Activated T-helper 9 cell treated with anti-CD3 and anti-CD28 coated beads, Interleukin-2, amount 50 U/mL, for 16 hours (primary cell): Measurements from ENCODE around the gene BNIP5.

ENCODE experiments used
- DNase-seq: peaks from one replicate; pipeline ENCODE4 v3.0.0-alpha.2; 2020; ENCODE audit warnings: low read depth

BNIP5 gene

GRCh38 chr6:36323062-36323461, 13.6 kb downstream of the BNIP5 start:
- DNase-seq: no peak

DNA sequence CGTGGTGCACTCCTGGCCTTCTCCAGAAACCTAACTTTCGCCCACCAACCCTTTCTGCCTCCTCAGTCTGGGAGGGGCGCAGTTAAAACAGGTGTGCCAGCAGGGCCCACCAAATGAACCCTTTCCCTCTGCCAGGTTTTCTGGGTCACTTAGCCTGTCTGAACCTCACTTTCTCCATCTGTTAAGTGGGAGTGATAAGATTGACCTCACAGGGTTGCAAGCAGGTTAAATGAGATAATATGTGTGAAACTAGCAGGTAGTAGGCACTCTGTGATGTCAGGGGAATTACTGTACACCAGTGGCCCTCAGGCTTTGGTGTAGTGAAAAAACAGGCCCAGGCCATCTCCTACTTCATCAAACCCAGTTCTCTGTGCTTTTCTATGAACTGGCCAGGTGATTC, 14.1 kb downstream of the BNIP5 start:
- DNase-seq: no peak

- DNase-seq: no peak
Observed at GRCh38 chr6:36320475-36320874, 16.2 kb downstream of the BNIP5 start.

DNA sequence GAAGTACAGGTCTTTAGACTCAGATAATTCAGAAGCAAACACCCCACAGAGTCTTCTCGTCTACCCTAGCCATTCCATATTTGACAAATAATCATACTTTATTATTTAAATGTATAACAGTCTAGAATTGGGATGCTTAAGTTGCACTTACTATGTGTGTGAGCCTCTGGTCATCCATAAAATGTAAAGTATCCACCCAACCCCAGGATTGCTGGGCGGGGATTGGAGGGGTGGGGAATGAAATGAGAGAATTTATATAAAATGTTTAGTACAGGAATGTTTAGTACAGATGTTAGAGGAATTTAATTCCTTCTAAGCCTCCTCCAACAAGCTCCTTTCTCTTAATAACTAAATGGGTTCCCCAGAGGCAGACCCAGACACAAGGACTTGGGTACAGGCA, 16.9 kb downstream of the BNIP5 start:
- no peak for DNase-seq

DNA sequence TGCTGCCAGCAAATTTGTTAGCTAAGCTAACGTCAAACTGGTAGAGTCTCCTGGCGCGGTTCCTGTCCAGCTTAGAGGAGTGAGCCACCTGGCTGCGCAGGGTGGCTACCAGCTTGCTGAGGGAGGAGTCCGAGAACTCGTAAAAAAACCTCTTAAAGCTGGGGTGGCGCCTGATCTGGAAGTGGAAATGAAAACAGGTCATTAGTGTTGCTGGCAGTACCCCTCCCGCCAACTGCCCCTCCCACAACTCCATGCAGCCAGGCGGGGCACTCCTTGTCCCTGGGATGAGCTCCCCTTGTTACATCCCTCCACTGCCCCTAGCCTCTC, 17.3 kb downstream of the BNIP5 start:
- DNase-seq: no peak

- no peak for DNase-seq
Observed at GRCh38 chr6:36318690-36319435, 17.8 kb downstream of the BNIP5 start.

GRCh38 chr6:36317623-36318022, 19.1 kb downstream of the BNIP5 start:
- no peak for DNase-seq

- DNase-seq: no peak
Observed at GRCh38 chr6:36315921-36316320, 20.8 kb downstream of the BNIP5 start.

DNA sequence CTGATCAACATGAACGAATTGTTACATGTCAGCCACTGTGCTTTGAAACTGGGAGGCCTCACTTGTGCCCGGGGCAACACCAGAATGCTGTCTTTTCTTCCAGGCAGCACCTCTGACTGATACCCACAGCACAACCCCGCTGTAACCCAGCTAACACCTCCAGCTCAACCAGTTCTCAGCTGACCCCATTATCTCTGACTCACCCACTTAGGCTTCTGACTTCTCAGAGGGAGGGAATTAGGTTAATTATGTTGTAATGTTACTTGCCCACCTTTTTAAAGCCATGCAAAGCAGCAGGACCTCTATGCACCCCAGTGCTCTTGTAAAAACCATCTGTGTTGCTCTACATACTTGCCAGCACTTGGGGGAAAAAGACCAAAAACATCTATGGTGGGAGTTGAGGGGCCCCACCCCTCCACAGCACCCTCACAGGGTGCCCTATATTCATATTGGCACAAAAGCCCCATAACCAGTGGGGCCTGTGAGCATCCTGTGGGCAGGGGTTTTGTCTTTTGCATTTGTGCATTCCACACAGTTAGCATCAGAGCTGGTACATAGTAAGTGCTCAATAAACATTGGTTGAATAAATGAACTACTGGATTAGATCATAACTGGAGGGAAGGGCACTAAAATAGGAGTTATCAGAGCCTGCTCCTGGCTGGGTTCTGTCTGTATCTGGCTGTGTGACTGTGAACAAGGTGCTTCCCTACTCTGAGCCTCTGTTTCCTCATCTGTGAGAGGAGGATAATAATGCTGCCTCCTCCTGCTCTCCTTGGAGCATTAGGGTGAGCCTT, 22.3 kb downstream of the BNIP5 start:
- no peak for DNase-seq

DNA sequence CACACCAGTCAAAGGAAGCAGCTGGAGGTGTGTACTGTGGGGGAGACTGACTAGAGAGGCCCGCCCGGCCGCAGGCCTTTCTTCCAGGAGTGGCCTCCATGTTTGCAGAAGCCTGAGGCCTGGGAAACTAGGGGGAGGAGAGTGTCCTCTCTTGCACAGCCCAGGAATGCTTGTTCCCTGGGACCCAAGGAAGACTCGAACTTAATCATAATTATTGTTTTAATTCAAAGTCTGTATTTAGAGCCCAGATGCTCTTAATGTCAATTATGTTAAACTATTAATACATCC, 23.1 kb downstream of the BNIP5 start:
- no peak for DNase-seq

DNA sequence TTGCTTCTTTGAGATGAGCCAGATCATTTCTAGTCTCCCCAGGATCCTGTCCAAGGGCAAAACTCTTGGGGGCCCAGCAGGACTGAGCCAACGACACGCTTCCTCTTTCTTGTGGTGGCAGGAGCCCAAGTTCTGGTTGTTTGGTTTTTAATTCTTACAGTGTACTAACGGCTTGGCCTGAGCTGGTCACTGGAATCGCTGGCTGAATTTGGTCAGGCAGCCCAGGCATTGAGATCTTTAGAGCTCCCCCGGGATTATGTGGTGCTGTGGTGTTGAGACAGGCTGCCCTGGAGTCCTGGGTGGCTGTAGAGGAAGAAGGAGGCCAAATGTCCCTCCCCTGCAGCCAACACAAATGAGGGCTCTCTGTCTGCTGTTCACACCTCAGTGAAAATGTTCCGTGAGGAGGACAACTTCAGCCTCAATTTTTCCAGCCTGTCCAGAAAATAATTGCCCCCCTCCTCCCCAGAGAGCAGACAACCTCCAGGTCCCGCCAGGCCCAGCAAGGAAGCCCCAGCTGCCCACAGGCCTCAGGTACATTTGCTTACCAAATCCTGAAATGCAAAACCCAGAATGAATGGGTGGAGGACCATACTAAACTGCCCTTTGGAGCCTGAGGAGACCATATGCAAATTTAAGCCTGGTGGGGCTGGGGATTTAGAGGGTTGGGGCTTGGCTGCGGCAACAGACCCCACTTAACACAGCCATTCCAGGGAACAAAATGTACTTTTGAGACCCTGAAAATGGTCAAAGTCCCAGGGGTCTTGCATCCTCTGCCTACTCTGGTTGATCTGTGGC, 23.6 kb downstream of the BNIP5 start:
- DNase-seq: no peak

DNA sequence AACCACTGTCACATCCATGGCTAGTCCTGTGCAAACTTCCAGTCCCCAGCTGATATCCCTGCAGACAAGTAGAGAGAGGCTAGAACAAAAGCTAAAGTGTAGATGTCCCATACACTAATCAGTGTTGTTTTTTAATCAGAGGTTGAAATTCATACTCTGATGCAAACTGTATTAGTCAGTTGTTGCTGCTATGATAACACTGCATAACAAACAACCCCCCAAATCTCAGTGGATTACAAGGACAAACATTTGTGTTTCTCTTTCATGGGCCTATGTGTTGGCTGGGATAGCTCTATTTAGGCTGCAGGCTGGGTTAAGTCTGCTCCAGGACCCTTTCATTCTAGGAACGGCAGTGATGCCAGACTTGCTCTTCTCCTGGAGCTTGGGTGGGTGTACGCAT, 26.8 kb downstream of the BNIP5 start:
- no peak for DNase-seq

DNA sequence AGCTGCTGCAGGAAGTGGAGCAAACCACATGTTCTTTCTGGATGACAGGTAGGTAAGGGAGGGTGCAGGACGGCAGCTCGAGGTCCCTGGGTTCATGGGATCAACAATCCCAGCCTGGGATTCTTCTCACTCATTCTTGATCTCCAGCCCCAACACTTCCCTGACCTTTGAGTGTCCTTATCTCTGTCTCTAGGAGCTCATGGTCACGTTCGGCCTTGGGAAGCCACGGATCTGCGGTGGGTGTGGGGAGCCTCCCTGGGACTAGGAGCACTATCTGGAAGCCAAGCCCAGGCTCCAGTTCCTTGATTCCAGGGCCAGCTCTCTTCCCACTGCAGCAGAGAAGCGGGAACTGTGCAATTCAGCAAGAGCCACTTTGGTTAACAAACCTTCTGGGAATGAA, 27.5 kb downstream of the BNIP5 start:
- DNase-seq: no peak

GRCh38 chr6:36308514-36308913, 28.2 kb downstream of the BNIP5 start:
- no peak for DNase-seq

GRCh38 chr6:36306375-36306774, 30.3 kb downstream of the BNIP5 start:
- no peak for DNase-seq

DNA sequence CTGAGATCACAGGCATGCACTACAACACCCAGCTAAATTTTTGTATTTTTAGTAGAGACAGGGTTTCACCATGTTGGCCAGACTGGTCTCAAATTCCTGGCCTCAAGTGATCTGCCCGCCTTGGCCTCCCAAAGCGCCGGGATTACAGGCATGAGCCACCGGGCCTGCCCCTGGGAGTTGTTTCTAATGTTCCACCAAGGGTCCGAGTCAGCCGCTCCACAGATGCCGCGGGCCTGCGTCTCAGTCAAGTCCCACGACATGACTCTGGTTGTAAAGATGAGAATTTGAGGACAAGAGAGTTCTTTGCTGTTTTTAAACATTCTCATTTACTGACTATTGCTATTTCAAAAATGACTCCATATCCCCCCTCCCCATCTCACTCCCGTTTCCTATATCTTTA, 30.8 kb downstream of the BNIP5 start:
- DNase-seq: no peak

GRCh38 chr6:36302227-36302976, 34.3 kb downstream of the BNIP5 start:
- peak; percentile 79 for DNase-seq

- DNase-seq: no peak
Observed at GRCh38 chr6:36301781-36302180, 34.9 kb downstream of the BNIP5 start.

GRCh38 chr6:36301085-36301658, 35.5 kb downstream of the BNIP5 start:
- DNase-seq: no peak

GRCh38 chr6:36298027-36298426, 38.7 kb downstream of the BNIP5 start:
- no peak for DNase-seq

DNA sequence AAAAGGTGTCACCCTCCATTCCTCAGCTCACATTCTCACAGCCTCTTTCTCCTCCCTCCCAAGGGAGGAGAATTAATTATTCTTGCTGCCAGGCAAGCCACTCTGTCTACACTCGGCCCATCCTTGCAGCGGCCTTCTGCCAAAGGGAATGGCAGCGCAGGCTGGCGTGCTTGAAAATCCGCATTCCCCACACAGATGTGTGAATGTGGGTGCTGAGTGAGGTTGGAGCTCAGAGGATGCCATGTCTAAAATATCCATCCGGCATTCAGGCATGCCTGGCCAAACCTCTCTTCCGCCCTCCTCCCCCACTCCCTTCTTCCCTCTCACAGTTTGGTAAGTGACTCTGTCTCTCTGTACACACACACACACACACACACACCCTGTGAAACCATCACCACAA, 39.2 kb downstream of the BNIP5 start:
- DNase-seq: no peak

DNA sequence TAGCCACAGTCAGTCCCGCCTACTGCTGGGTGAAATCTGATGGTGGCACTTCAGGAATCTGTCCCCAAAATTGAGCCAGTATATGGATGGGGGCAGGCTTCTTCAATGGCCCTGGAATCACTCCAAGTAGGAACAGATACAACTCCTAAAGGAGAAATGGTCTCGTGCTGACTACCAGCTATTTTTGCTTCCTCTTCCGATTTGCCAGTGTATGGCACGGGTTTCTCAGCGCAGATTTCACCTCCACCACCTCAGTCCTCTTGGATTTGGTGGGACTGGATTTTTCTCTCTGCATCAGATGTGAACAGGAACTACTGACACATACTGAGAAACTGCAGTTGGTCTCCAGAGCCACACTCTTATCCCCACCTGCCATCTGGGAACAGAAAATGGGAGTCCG, 39.6 kb downstream of the BNIP5 start:
- no peak for DNase-seq
